HepG2 (cell line): ENCODE measurements around the gene TMCO6. TPM values are rescaled to one million over a fixed set of nuclear protein-coding genes. Genes with fewer than 3 reads are reported as not detected.

ENCODE experiments used
- ATAC-seq: fragments of 200-7000 bp; cut with Tn5 transposase; 3 replicates; pipeline ENCODE4 v1.9.1; 2020; ENCODE audit warnings: mild to moderate bottlenecking, moderate library complexity
- BruUV-seq: library from RNA; stranded (reverse); fragments of 400-500 nt; replicated peaks from 2 replicates; lab custom pipeline; 2021; lab: Mats Ljungman, UMichigan
- CTCF ChIA-PET: fragments of 300-600 bp; formaldehyde crosslinking; extraction: SDS; loops from one replicate; lab custom pipeline; 2021; ENCODE audit warnings: low total read pairs, inconsistent platforms, low intra/inter-chr PET ratio; lab: Yijun Ruan, JAX
- POLR2A ChIA-PET: fragments of 350-600 bp; sonication (Branson Sonifier 250); formaldehyde crosslinking; loops from one replicate; lab custom pipeline; 2020; ENCODE audit warnings: antibody characterized with exemption, inconsistent platforms; lab: Yijun Ruan, JAX
- DNase-seq: peaks from one replicate; pipeline ENCODE4 v3.0.0-alpha.2; 2015; ENCODE audit warnings: low spot score
- FAIRE-seq: peaks from 3 replicates; lab custom pipeline; 2011; peaks lifted over from hg19 to GRCh38; lab: Jason Lieb, UNC
- H2AFZ ChIP-seq: one replicate; pipeline ENCODE4 v1.6.1; 2011; ENCODE audit warnings: low read length, inconsistent platforms
- H3K27ac ChIP-seq: fragments of 300-600 bp; 3 replicates; pipeline ENCODE4 v1.8.0; 2011; ENCODE audit warnings: mixed run types, mild to moderate bottlenecking, mixed read lengths, low read length, inconsistent platforms; ENCODE audit not compliant: insufficient read depth; ENCODE audit errors: extremely low read length
- H3K27me3 ChIP-seq, 2 experiments: fragments of 200-600 bp in 1 of 2; 2 replicates in 1 of 2; 3 replicates in 1 of 2; pipeline versions ENCODE4 v1.6.0 to v1.8.0; 2011; ENCODE audit warnings: low read length in 2 of 2, mild to moderate bottlenecking in 2 of 2, moderate library complexity in 2 of 2, inconsistent platforms in 1 of 2; ENCODE audit not compliant: insufficient read depth in 2 of 2, control insufficient read depth in 1 of 2
- H3K36me3 ChIP-seq, 2 experiments: fragments of 200-600 bp in 1 of 2; replicated peaks in 1 of 2; 2 replicates in 1 of 2; 3 replicates in 1 of 2; pipeline versions ENCODE4 v1.5.1 to v1.8.0; 2011; ENCODE audit warnings: low read length in 2 of 2, inconsistent platforms in 1 of 2; ENCODE audit not compliant: insufficient read depth in 2 of 2, control insufficient read depth in 1 of 2
- H3K4me1 ChIP-seq: 2 replicates; pipeline ENCODE4 v1.5.1; 2012; ENCODE audit warnings: low read length, inconsistent platforms; ENCODE audit not compliant: insufficient read depth
- H3K4me2 ChIP-seq: 2 replicates; pipeline ENCODE4 v1.6.0; 2011; ENCODE audit warnings: low read depth, low read length, inconsistent platforms
- H3K4me3 ChIP-seq, 3 experiments: fragments of 200-600 bp in 1 of 3; sonication (generic), shearing (Covaris generic) in 1 of 3; replicated peaks in 1 of 3; 2 replicates each; pipeline ENCODE4 v1.5.1; 2011 to 2016; ENCODE audit warnings: low read length in 3 of 3, inconsistent platforms in 2 of 3, low read depth in 2 of 3, mild to moderate bottlenecking in 2 of 3, control low read depth in 1 of 3, mixed read lengths in 1 of 3; ENCODE audit not compliant: insufficient read depth in 1 of 3
- H3K79me2 ChIP-seq: one replicate; pipeline ENCODE4 v1.6.1; 2011; ENCODE audit warnings: low read length, inconsistent platforms; ENCODE audit not compliant: insufficient read depth
- H3K9ac ChIP-seq: 2 replicates; pipeline ENCODE4 v1.6.0; 2011; ENCODE audit warnings: mild to moderate bottlenecking, low read depth, low read length, inconsistent platforms; ENCODE audit not compliant: insufficient read depth
- H3K9me3 ChIP-seq: 2 replicates; pipeline ENCODE4 v1.5.1; 2012; ENCODE audit warnings: mild to moderate bottlenecking, low read length
- H4K20me1 ChIP-seq: 2 replicates; pipeline ENCODE4 v1.6.0; 2011; ENCODE audit warnings: inconsistent platforms, mild to moderate bottlenecking, low read length, moderate library complexity; ENCODE audit not compliant: insufficient read depth
- CBX1 ChIP-seq: IDR thresholded peaks from one replicate; pipeline ENCODE4 v1.6.1; 2016; ENCODE audit warnings: antibody characterized with exemption, low read depth
- EED ChIP-seq: sonication (generic); formaldehyde crosslinking; IDR thresholded peaks from 2 replicates; pipeline ENCODE4 v1.5.0; 2020; ENCODE audit warnings: mild to moderate bottlenecking, missing genetic modification reagents
- FOSL2 ChIP-seq: sonication (generic); formaldehyde crosslinking; IDR thresholded peaks from 2 replicates; pipeline ENCODE4 v1.4.0; 2020; ENCODE audit warnings: missing genetic modification reagents
- GPN1 ChIP-seq: sonication (generic); formaldehyde crosslinking; IDR thresholded peaks from 2 replicates; pipeline ENCODE4 v1.5.1; 2020; ENCODE audit warnings: missing genetic modification reagents, borderline replicate concordance
- HDAC2 ChIP-seq: sonication (generic); formaldehyde crosslinking; IDR thresholded peaks from 2 replicates; pipeline ENCODE4 v1.4.0; 2020; ENCODE audit warnings: missing genetic modification reagents
- IKZF1 ChIP-seq: fragments of 450-650 bp; IDR thresholded peaks from 2 replicates; pipeline ENCODE4 v1.7.1; 2016
- TMF1 ChIP-seq: sonication (generic); formaldehyde crosslinking; IDR thresholded peaks from 2 replicates; pipeline ENCODE4 v1.8.1; 2022; ENCODE audit warnings: low read depth, missing genetic modification reagents
- TRIM24 ChIP-seq: sonication (generic); formaldehyde crosslinking; IDR thresholded peaks from 2 replicates; pipeline ENCODE4 v1.8.0; 2022; ENCODE audit warnings: mild to moderate bottlenecking, missing genetic modification reagents
- WGBS: methylation state at CpG from one replicate; pipeline ENCODE4 v1.1.6; 2017; ENCODE audit warnings: low lambda C conversion rate; 5-methylcytosine and 5-hydroxymethylcytosine counted together
- in situ Hi-C: cut with HindIII; loops from 2 replicates; pipeline ENCODE4 v1.10.0; 2017; ENCODE audit warnings: low pct_unique_long_range_greater_than_20kb; ENCODE audit not compliant: extremely low pct_ligation_motif_present
- intact Hi-C: fragments of 100-400 bp; cut with micrococcal nuclease; formaldehyde crosslinking; loops from one replicate; pipeline ENCODE4 v1.10.0; 2022; ENCODE audit not compliant: unreplicated experiment
- polyA plus RNA-seq, 8 experiments: library from polyadenylated mRNA; depleted of rRNA in 3 of 8; stranded (reverse) in 7 of 8; unstranded in 1 of 8; fragments of >200 nt; fragmentation: Illumina TruSeq in 4 of 8; extraction: Trizol in 4 of 8; gene quantifications; 2 replicates each; pipeline versions ENCODE4 v1.2.1 to v1.2.3, GENCODE V29; 2011 to 2016; ENCODE audit warnings: low read depth in 4 of 8, missing spikeins in 1 of 8, mixed read lengths in 1 of 8; ENCODE audit not compliant: insufficient read depth in 1 of 8
- total RNA-seq, 5 experiments: library from RNA; depleted of rRNA; stranded (reverse); fragments of >200 nt; fragmentation: Illumina TruSeq; extraction: Trizol; gene quantifications; 2 replicates each; pipeline ENCODE4 v1.2.3, GENCODE V29; 2016; ENCODE audit warnings: low read depth in 1 of 5
- TF ChIP-seq, protein P1 (sequence below): sonication (generic); formaldehyde crosslinking; IDR thresholded peaks from 2 replicates; pipeline ENCODE4 v1.4.0; 2020; ENCODE audit warnings: missing genetic modification reagents
- TF ChIP-seq, protein P2 (sequence below): sonication (generic); formaldehyde crosslinking; IDR thresholded peaks from 2 replicates; pipeline ENCODE4 v1.8.1; 2022; ENCODE audit warnings: mild to moderate bottlenecking, missing genetic modification reagents

TMCO6 gene
- total and polyA plus RNA-seq, 2 of the 13 experiments (the other 11 are each of a cell fraction or from before 2014, with no cell fraction given) = 16.6 to 28.2 TPM

DNA sequence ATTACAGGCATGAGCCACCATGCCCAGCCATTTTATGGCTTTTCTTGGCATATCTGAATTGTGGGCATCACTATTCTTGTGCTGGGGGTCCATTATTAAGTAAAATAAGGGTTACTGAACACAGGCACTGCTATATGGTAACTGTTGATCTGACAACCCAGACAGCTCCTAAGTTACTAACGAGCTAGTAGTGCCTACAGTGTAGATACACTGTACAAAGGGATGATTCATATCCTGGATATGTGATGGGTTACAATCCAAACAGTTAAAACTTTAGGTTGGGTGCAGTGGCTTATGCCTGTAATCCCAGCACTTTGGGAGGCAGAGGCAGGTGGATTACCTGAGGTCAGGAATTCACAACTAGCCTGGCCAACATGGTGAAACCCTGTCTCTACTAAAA, 10.5 kb upstream of the TMCO6 start:
- BruUV-seq = no TSS peak
- 0 out of 2 replicates have a peak, but pooled peaks have one; percentile 17 for TF ChIP-seq FOSL2
- TF ChIP-seq, protein P1, sequence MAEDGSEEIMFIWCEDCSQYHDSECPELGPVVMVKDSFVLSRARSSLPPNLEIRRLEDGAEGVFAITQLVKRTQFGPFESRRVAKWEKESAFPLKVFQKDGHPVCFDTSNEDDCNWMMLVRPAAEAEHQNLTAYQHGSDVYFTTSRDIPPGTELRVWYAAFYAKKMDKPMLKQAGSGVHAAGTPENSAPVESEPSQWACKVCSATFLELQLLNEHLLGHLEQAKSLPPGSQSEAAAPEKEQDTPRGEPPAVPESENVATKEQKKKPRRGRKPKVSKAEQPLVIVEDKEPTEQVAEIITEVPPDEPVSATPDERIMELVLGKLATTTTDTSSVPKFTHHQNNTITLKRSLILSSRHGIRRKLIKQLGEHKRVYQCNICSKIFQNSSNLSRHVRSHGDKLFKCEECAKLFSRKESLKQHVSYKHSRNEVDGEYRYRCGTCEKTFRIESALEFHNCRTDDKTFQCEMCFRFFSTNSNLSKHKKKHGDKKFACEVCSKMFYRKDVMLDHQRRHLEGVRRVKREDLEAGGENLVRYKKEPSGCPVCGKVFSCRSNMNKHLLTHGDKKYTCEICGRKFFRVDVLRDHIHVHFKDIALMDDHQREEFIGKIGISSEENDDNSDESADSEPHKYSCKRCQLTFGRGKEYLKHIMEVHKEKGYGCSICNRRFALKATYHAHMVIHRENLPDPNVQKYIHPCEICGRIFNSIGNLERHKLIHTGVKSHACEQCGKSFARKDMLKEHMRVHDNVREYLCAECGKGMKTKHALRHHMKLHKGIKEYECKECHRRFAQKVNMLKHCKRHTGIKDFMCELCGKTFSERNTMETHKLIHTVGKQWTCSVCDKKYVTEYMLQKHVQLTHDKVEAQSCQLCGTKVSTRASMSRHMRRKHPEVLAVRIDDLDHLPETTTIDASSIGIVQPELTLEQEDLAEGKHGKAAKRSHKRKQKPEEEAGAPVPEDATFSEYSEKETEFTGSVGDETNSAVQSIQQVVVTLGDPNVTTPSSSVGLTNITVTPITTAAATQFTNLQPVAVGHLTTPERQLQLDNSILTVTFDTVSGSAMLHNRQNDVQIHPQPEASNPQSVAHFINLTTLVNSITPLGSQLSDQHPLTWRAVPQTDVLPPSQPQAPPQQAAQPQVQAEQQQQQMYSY (CRISPR knock-in tag) = no peak
- Histone ChIP-seq H3K27me3 (no peaks in the 10 kb centered on the region), H3K9me3 (peaks cover 25% of the 10 kb centered on the region), H2AFZ (no peak overlapping the region), H3K4me1 (peaks cover 15% of the 10 kb centered on the region), H3K4me3 (no peak overlapping the region), H3K79me2 (no peaks in the 10 kb centered on the region), H3K36me3 (no peaks in the 10 kb centered on the region), H3K27ac (no peak overlapping the region), H3K4me2 (no peak overlapping the region), H3K9ac (no peak overlapping the region), H4K20me1 (no peaks in the 10 kb centered on the region)
- ATAC-seq = no peak
- WGBS = 0% methylated on average over 1 of the region's 1 CpG
- in situ Hi-C loops (no loop called here), intact Hi-C loops (no loop called here)
- POLR2A ChIA-PET = no interaction called here
- DNase-seq = no peak
- FAIRE-seq = no peak
- CTCF ChIA-PET = no interaction called here

DNA sequence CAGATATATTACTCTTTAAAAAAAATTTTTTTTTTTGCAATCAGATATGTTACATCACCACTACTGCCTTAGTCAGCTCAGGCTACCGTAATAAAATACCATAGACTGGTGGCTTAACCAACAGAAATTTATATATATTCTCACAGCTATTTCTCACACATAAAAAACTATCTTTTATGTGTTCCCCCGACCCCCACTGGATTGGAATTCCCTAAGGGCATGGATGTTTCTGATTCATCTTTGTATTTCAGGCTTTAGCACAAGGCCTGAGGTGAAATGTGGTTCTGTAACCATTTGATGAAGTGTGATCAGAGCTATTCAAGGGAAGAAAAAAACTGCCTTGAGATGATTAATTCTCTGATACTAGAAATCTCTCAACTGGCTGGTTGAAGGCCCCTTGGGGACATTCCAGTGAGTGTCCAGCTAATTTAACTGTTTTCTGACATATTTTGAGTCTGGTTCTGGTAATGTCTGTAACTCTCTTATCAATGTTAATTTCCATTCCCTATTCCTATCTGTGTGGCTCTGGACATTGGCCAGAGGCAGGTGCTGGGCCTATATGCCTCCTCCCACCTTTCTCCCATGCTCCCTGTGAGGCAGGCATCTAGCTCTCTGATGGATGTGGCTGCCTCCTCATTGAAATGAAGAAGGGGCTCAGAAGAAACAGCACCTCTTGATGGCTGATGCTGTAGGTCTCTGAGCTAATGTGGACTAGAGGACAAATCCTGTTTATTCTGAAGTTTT, 8.8 kb upstream of the TMCO6 start:
- Histone ChIP-seq H3K4me3 (no peak overlapping the region), H3K27me3 (no peaks in the 10 kb centered on the region), H3K9ac (no peak overlapping the region), H3K79me2 (no peaks in the 10 kb centered on the region), H3K4me1 (peaks cover 33% of the 10 kb centered on the region), H3K4me2 (no peak overlapping the region), H3K9me3 (peaks cover 25% of the 10 kb centered on the region), H2AFZ (no peak overlapping the region), H4K20me1 (no peaks in the 10 kb centered on the region), H3K36me3 (no peaks in the 10 kb centered on the region), H3K27ac (no peak overlapping the region)
- BruUV-seq = no TSS peak
- ATAC-seq = no peak
- WGBS = 28% methylated on average over 2 of the region's 2 CpGs
- POLR2A ChIA-PET = interaction anchor here (1.1 kb wide), 1 partner anchor 17 kb away, joined by 5 read pairs; the partner anchor contains the start of genes IK and NDUFA2
- no peak for FAIRE-seq
- DNase-seq = no peak
- intact Hi-C loops = no loop called here
- in situ Hi-C loops = loop anchor here (5.0 kb wide), 1 partner anchor 68 kb away; the partner anchor contains the start of genes APBB3 and SLC35A4
- CTCF ChIA-PET = no interaction called here
- TF ChIP-seq TMF1 (CRISPR knock-in tag) = no peak
- TF ChIP-seq GPN1 (CRISPR knock-in tag) = no peak
- TF ChIP-seq HDAC2 (CRISPR knock-in tag) = no peak
- no peak for TF ChIP-seq IKZF1
- no peak for TF ChIP-seq EED
- TF ChIP-seq, protein P2, sequence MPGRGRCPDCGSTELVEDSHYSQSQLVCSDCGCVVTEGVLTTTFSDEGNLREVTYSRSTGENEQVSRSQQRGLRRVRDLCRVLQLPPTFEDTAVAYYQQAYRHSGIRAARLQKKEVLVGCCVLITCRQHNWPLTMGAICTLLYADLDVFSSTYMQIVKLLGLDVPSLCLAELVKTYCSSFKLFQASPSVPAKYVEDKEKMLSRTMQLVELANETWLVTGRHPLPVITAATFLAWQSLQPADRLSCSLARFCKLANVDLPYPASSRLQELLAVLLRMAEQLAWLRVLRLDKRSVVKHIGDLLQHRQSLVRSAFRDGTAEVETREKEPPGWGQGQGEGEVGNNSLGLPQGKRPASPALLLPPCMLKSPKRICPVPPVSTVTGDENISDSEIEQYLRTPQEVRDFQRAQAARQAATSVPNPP = no peak
- no peak for TF ChIP-seq CBX1
- no peak for TF ChIP-seq TRIM24 (CRISPR knock-in tag)
